A549 (cell line): Measurements from ENCODE around the gene UBE2G2. TPM values are rescaled to one million over a fixed set of nuclear protein-coding genes. Genes with fewer than 3 reads are reported as not detected.

Source experiments
- ATAC-seq, 2 experiments: fragments of 200-7000 bp in 1 of 2; fragments of >200 bp in 1 of 2; cut with Nextera tagmentation in 1 of 2; cut with Tn5 transposase in 1 of 2; 3 replicates each; pipeline versions ENCODE4 v1.8.0 to v1.9.1; 2018 to 2020; ENCODE audit warnings: mild to moderate bottlenecking in 1 of 2, moderate library complexity in 1 of 2
- CTCF ChIA-PET: fragments of 300-600 bp; sonication (Branson Sonifier 250); formaldehyde crosslinking; extraction: SDS; loops from one replicate; lab custom pipeline; 2021; ENCODE audit warnings: antibody characterized with exemption, inconsistent platforms; lab: Yijun Ruan, JAX
- POLR2A ChIA-PET: fragments of 350-600 bp; formaldehyde crosslinking; extraction: SDS; loops from one replicate; lab custom pipeline; 2021; ENCODE audit warnings: antibody characterized with exemption, inconsistent platforms; lab: Yijun Ruan, JAX
- DNase-seq, 2 experiments: peaks; one replicate each; pipeline versions ENCODE4 v3.0.0 to v3.0.0-alpha.2; 2011 to 2016; ENCODE audit warnings: low read depth in 1 of 2, low spot score in 1 of 2
- FAIRE-seq: peaks from 2 replicates; lab custom pipeline; 2011; peaks lifted over from hg19 to GRCh38; lab: Jason Lieb, UNC
- H3K27ac ChIP-seq, 2 experiments: fragments of >200 bp; sonication (Bioruptor Twin); formaldehyde crosslinking; 3 replicates each; pipeline ENCODE4 v1.5.1; 2016 to 2017
- H3K4me1 ChIP-seq: fragments of >200 bp; sonication (Bioruptor Twin); formaldehyde crosslinking; 3 replicates; pipeline ENCODE4 v1.6.1; 2016
- H3K4me2 ChIP-seq: fragments of >200 bp; sonication (Bioruptor Twin); formaldehyde crosslinking; 3 replicates; pipeline ENCODE4 v1.6.1; 2016
- H3K4me3 ChIP-seq: fragments of >200 bp; sonication (Bioruptor Twin); formaldehyde crosslinking; 3 replicates; pipeline ENCODE4 v1.5.1; 2016
- H3K9me3 ChIP-seq: fragments of >200 bp; sonication (Bioruptor Twin); formaldehyde crosslinking; 3 replicates; pipeline ENCODE4 v1.6.1; 2016
- ATOH8 ChIP-seq: fragments of 250-450 bp; sonication (Bioruptor Pico); IDR thresholded peaks from 2 replicates; pipeline ENCODE4 v1.5.0; 2020; ENCODE audit warnings: low read depth, mild to moderate bottlenecking, moderate library complexity
- BHLHE40 ChIP-seq: IDR thresholded peaks from 2 replicates; pipeline ENCODE4 v1.6.1; 2012; ENCODE audit warnings: low read depth, low read length, inconsistent platforms
- CBX2 ChIP-seq: fragments of 200-600 bp; sonication (generic); IDR thresholded peaks from 2 replicates; pipeline ENCODE4 v1.6.1; 2016; ENCODE audit warnings: low read depth, mild to moderate bottlenecking, borderline replicate concordance
- CBX8 ChIP-seq: fragments of 200-600 bp; sonication (generic); IDR thresholded peaks from 2 replicates; pipeline ENCODE4 v1.6.1; 2016
- CHD2 ChIP-seq: fragments of 150-350 bp; IDR thresholded peaks from 2 replicates; pipeline ENCODE4 v1.6.1; 2014; ENCODE audit warnings: low read length; ENCODE audit not compliant: partially characterized antibody
- CHD4 ChIP-seq: fragments of 200-600 bp; sonication (generic); IDR thresholded peaks from 2 replicates; pipeline ENCODE4 v1.6.1; 2016; ENCODE audit warnings: antibody characterized with exemption, mild to moderate bottlenecking, borderline replicate concordance
- E2F6 ChIP-seq: IDR thresholded peaks from 2 replicates; pipeline ENCODE4 v1.6.1; 2012; ENCODE audit warnings: low read depth, borderline replicate concordance
- ELK1 ChIP-seq: fragments of 150-350 bp; IDR thresholded peaks from 2 replicates; pipeline ENCODE4 v1.6.1; 2014; ENCODE audit warnings: low read depth, mild to moderate bottlenecking, low read length
- HEYL ChIP-seq: fragments of 250-450 bp; sonication (Bioruptor Pico); IDR thresholded peaks from 2 replicates; pipeline ENCODE4 v1.8.0; 2021; ENCODE audit warnings: mild to moderate bottlenecking, moderate library complexity
- HOXA7 ChIP-seq: fragments of 250-450 bp; sonication (Bioruptor Pico); IDR thresholded peaks from 2 replicates; pipeline ENCODE4 v1.5.0; 2020; ENCODE audit warnings: mild to moderate bottlenecking, moderate library complexity
- JUN ChIP-seq, 2 experiments: fragments of >200 bp; sonication (Bioruptor Twin); formaldehyde crosslinking; IDR thresholded peaks; 2 replicates in 1 of 2; 3 replicates in 1 of 2; pipeline ENCODE4 v1.6.1; 2016 to 2017
- MYC ChIP-seq: IDR thresholded peaks from 2 replicates; pipeline ENCODE4 v1.6.1; 2012; ENCODE audit warnings: mild to moderate bottlenecking, inconsistent platforms, low read length, improper control_type of control experiment, borderline replicate concordance
- PHF8 ChIP-seq: fragments of 200-600 bp; sonication (generic); IDR thresholded peaks from 2 replicates; pipeline ENCODE4 v1.6.1; 2016; ENCODE audit warnings: low read depth, mild to moderate bottlenecking, antibody characterized with exemption, moderate library complexity, borderline replicate concordance
- REST ChIP-seq: fragments of 200-600 bp; sonication (generic); IDR thresholded peaks from 2 replicates; pipeline ENCODE4 v1.6.1; 2016; ENCODE audit warnings: antibody characterized with exemption, mild to moderate bottlenecking, moderate library complexity
- SREBF2 ChIP-seq: fragments of 450-650 bp; IDR thresholded peaks from 2 replicates; pipeline ENCODE4 v1.6.1; 2014; ENCODE audit warnings: mild to moderate bottlenecking, moderate library complexity
- ZNF302 ChIP-seq: fragments of 250-450 bp; sonication (Bioruptor Pico); IDR thresholded peaks from 2 replicates; pipeline ENCODE4 v1.9.0; 2021; ENCODE audit warnings: inconsistent platforms, mild to moderate bottlenecking, moderate library complexity
- ZSCAN20 ChIP-seq: fragments of 250-450 bp; sonication (Bioruptor Pico); IDR thresholded peaks from 2 replicates; pipeline ENCODE4 v1.8.0; 2022; ENCODE audit warnings: mild to moderate bottlenecking, moderate library complexity
- WGBS: methylation state at CpG from one replicate; pipeline ENCODE4 v1.1.6; 2017; ENCODE audit errors: missing lambda C conversion rate; 5-methylcytosine and 5-hydroxymethylcytosine counted together
- polyA plus RNA-seq, 4 experiments: library from polyadenylated mRNA; depleted of rRNA in 3 of 4; stranded (reverse); fragments of >200 nt; fragmentation: RNase III in 1 of 4; extraction: RNeasy Plus Mini Kit Qiagen cat#74134 plus additional on column Dnase treatment in 1 of 4; gene quantifications; 2 replicates in 3 of 4; 3 replicates in 1 of 4; pipeline ENCODE4 v1.2.3, GENCODE V29; 2011 to 2017

UBE2G2 gene
- polyA plus RNA-seq, 2 of the 4 experiments (the other 2 are of a cell fraction) = 56.9 to 68.2 TPM

GRCh38 chr21:44727757-44728156, 73.9 kb downstream of the UBE2G2 start:
- POLR2A ChIA-PET = no interaction called here
- no peak for ATAC-seq

GRCh38 chr21:44727321-44727720, 74.3 kb downstream of the UBE2G2 start:
- Histone ChIP-seq H3K4me3 (no peak overlapping the region), H3K4me1 (no peaks in the 10 kb centered on the region), H3K4me2 (no peak overlapping the region)
- DNase-seq (no peak), ATAC-seq (no peak)
- 50% methylated on average over 2 of the region's 8 CpGs for WGBS
- ChIA-PET CTCF (interaction anchor here (0.7 kb wide), 1 partner anchor 15 kb away, joined by 3 read pairs; no protein-coding TSS in a partner anchor), POLR2A (no interaction called here)
- TF ChIP-seq MYC (no peak), JUN (IDR thresholded peaks at IDR 0.05) (no peak), REST (no peak), CHD4 (no peak), CBX8 (no peak), HOXA7 (no peak), E2F6 (no peak), BHLHE40 (no peak), PHF8 (no peak), ATOH8 (CRISPR knock-in tag) (no peak), CBX2 (no peak), CHD2 (no peak), HEYL (CRISPR knock-in tag) (no peak), ELK1 (no peak)
- TF ChIP-seq, all 56 proteins: peak for 0
- Histone ChIP-seq H3K9me3 (no peaks in the 10 kb centered on the region), H3K27ac (no peak overlapping the region)
- FAIRE-seq = no peak

More at GRCh38 chr21:44727757-44728156, 73.9 kb downstream of the UBE2G2 start:
- Histone ChIP-seq H3K4me1 (no peaks in the 10 kb centered on the region), H3K4me3 (no peak overlapping the region), H3K9me3 (no peaks in the 10 kb centered on the region), H3K27ac (no peak overlapping the region), H3K4me2 (no peak overlapping the region)
- TF ChIP-seq CBX2 (no peak), ZNF302 (CRISPR knock-in tag) (no peak), ZSCAN20 (CRISPR knock-in tag) (no peak), ATOH8 (CRISPR knock-in tag) (no peak), SREBF2 (no peak)
- CTCF ChIA-PET = interaction anchor here (0.7 kb wide), 1 partner anchor 15 kb away, joined by 3 read pairs; no protein-coding TSS in a partner anchor
- FAIRE-seq (no peak), DNase-seq (no peak)
- WGBS = 45% methylated on average over 3 of the region's 9 CpGs
